Activated CD8-positive, alpha-beta T cell treated with anti-CD3 and anti-CD28 coated beads for 36 hours (primary cell): ENCODE measurements around the gene SS18L1. TPM values are rescaled to one million over a fixed set of nuclear protein-coding genes. Genes with fewer than 3 reads are reported as not detected.
"Not testable (repeated sequence)": the region's sequence is repeated elsewhere in the genome, so short reads cannot be mapped to it uniquely, and the experiment has no call there.

ENCODE experiments used
- ATAC-seq: fragments of 200-7000 bp; cut with Tn5 transposase; one replicate; pipeline ENCODE4 v1.10.0; 2021; ENCODE audit warnings: mild to moderate bottlenecking, moderate library complexity
- CTCF ChIA-PET: fragments of 350-600 bp; sonication (Branson Sonifier 250); formaldehyde crosslinking; loops from one replicate; lab custom pipeline; 2021; ENCODE audit warnings: antibody characterized with exemption; lab: Charles Lee
- POLR2A ChIA-PET: fragments of 350-600 bp; sonication (Branson Sonifier 250); formaldehyde crosslinking; loops from one replicate; lab custom pipeline; 2021; ENCODE audit warnings: antibody characterized with exemption; lab: Charles Lee
- DNase-seq: peaks from one replicate; pipeline ENCODE4 v3.0.0-alpha.2; 2020
- H3K27ac Mint-ChIP-seq: one replicate; pipeline ENCODE4 v1.8.0; 2021; ENCODE audit warnings: mild to moderate bottlenecking, mixed read lengths
- H3K27me3 Mint-ChIP-seq: one replicate; pipeline ENCODE4 v1.8.0; 2021; ENCODE audit warnings: mixed read lengths
- H3K36me3 Mint-ChIP-seq: one replicate; pipeline ENCODE4 v1.8.0; 2021; ENCODE audit warnings: low read depth, mixed read lengths
- H3K4me1 Mint-ChIP-seq: one replicate; pipeline ENCODE4 v1.8.0; 2021; ENCODE audit warnings: low read depth, mixed read lengths
- H3K4me3 Mint-ChIP-seq: one replicate; pipeline ENCODE4 v1.8.0; 2021; ENCODE audit warnings: mild to moderate bottlenecking, moderate library complexity, mixed read lengths
- H3K9me3 Mint-ChIP-seq: one replicate; pipeline ENCODE4 v1.8.0; 2021; ENCODE audit warnings: mixed read lengths
- intact Hi-C: fragments of 100-400 bp; cut with micrococcal nuclease; formaldehyde crosslinking; loops from one replicate; pipeline ENCODE4 v1.10.0; 2022
- total RNA-seq, 2 experiments: library from RNA; stranded (reverse); gene quantifications; one replicate each; pipeline ENCODE4 v1.2.3, GENCODE V29; 2021
- TF ChIP-seq, protein P1 (sequence below): fragments of 200-600 bp; IDR thresholded peaks from one replicate; pipeline ENCODE4 v1.8.0; 2022; ENCODE audit warnings: antibody characterized with exemption, mild to moderate bottlenecking

The SS18L1 gene
- total RNA-seq, 2 experiments from 2014 or later: 15.3 to 16.1 TPM

DNA sequence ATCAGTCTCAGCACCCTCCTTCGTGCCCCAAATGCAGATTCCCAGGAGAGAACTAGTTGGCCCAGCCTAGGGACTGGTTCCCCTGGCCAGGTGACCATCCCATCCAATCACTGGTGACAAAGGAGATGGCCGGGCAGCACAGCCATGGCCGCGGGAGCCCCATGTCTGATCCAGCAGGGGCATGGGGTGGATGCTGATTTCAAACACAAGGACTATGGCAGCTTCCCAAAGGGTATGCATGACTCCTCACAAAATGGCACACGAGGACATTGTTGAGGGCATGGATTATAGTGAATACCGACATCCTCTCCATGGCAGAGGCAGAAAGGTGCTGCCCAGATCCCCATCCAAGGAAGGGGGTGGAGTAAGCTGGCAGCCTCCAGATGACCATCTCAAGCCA, 31.2 kb upstream of the SS18L1 start:
- ATAC-seq: no peak
- H3K4me1 Mint-ChIP-seq: peaks cover 6% of the 10 kb centered on the region
- DNase-seq: no peak
- POLR2A ChIA-PET: no interaction called here
- CTCF ChIA-PET: no interaction called here
- H3K4me3 Mint-ChIP-seq: no peak overlapping the region
- H3K9me3 Mint-ChIP-seq: peaks cover 42% of the 10 kb centered on the region
- no peaks in the 10 kb centered on the region for H3K27me3 Mint-ChIP-seq
- intact Hi-C loops: no loop called here
- no peak overlapping the region for H3K27ac Mint-ChIP-seq
- TF ChIP-seq, protein P1, sequence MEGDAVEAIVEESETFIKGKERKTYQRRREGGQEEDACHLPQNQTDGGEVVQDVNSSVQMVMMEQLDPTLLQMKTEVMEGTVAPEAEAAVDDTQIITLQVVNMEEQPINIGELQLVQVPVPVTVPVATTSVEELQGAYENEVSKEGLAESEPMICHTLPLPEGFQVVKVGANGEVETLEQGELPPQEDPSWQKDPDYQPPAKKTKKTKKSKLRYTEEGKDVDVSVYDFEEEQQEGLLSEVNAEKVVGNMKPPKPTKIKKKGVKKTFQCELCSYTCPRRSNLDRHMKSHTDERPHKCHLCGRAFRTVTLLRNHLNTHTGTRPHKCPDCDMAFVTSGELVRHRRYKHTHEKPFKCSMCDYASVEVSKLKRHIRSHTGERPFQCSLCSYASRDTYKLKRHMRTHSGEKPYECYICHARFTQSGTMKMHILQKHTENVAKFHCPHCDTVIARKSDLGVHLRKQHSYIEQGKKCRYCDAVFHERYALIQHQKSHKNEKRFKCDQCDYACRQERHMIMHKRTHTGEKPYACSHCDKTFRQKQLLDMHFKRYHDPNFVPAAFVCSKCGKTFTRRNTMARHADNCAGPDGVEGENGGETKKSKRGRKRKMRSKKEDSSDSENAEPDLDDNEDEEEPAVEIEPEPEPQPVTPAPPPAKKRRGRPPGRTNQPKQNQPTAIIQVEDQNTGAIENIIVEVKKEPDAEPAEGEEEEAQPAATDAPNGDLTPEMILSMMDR: no peak
- H3K36me3 Mint-ChIP-seq: peaks cover 18% of the 10 kb centered on the region

DNA sequence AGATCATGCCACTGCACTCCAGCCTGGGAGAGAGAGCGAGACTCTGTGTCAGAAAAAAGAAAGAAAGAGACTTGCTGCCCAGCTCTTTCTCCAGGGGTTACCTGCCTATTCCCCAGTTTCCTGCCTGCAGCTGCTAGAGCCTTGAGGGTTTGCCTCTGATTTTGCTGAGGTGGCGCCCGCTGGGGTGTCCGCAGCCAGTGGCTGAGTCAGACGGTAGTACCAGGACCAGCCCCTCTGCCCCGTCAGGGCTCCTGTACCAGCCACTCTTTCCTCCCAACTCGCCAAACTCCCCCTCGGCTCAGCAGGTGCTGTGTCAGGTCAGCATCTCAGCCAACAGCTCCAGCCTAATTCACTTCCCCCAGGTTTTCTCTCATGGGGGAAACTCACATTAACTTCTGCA, 28.7 kb upstream of the SS18L1 start:
- intact Hi-C loops: no loop called here
- H3K27ac Mint-ChIP-seq: no peak overlapping the region

GRCh38 chr20:62115800-62116407, 27.7 kb upstream of the SS18L1 start:
- ATAC-seq, H3K36me3 Mint-ChIP-seq, DNase-seq, H3K27me3 Mint-ChIP-seq, POLR2A ChIA-PET, intact Hi-C loops, H3K27ac Mint-ChIP-seq, CTCF ChIA-PET, H3K4me3 Mint-ChIP-seq: not testable (repeated sequence)
- Mint-ChIP-seq H3K4me1 (peaks cover 33% of the 10 kb centered on the region), H3K9me3 (peaks cover 20% of the 10 kb centered on the region)

More for the DNA sequence above, 28.7 kb upstream of the SS18L1 start:
- no peak for ATAC-seq
- H3K27me3 Mint-ChIP-seq: no peaks in the 10 kb centered on the region
- peaks cover 24% of the 10 kb centered on the region for H3K9me3 Mint-ChIP-seq
- CTCF ChIA-PET: no interaction called here
- DNase-seq: no peak
- POLR2A ChIA-PET: no interaction called here
- no peak overlapping the region for H3K4me3 Mint-ChIP-seq
- H3K36me3 Mint-ChIP-seq: peaks cover 7% of the 10 kb centered on the region
- H3K4me1 Mint-ChIP-seq: peaks cover 27% of the 10 kb centered on the region
- TF ChIP-seq, protein P1: no peak

DNA sequence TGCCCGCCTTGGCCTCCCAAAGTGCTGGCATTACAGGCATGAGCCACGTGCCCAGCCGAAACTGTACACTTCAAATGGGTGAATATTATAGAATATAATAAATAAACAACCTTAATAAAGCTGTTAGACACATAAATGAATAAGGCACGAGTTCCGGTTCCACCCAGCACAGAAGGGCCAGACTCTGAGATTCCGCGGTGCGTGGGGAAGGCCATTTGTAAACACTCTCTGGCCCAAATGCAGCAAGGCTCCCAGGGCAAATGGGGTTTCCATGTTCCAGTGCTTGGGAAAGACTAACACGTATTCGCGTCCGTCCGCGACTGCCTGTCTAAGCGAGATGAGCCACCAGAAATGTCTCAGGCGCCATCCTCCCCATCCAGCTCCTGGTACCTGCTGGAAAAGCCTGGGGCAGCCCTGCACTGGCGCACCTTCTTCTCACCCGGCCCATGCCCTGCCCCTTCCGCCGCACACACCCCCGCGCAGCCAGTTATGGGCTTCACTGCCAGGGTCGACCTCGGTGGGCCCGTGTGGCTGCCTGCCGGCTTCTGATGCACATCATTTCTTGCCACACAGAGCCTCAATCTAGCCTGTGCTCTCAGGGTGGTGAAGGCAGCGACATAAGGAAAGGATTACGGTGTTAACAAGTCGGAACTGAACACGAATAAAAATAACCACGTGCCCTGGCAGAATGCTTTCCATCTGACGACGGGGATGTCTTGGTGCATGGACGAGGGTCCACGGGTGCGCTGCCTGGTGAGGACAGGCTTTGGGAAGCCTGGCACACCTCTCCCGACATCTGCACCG, 26.8 kb upstream of the SS18L1 start:
- no peak for ATAC-seq
- intact Hi-C loops: no loop called here
- DNase-seq: no peak
- peaks cover 37% of the 10 kb centered on the region for H3K4me1 Mint-ChIP-seq
- no peak overlapping the region for H3K4me3 Mint-ChIP-seq
- peaks cover 4% of the 10 kb centered on the region for H3K36me3 Mint-ChIP-seq
- no peaks in the 10 kb centered on the region for H3K27me3 Mint-ChIP-seq
- CTCF ChIA-PET: no interaction called here
- POLR2A ChIA-PET: interaction anchor here (1.0 to 3.5 kb wide), 2 partner anchors 11 to 50 kb away, joined by 4 to 14 read pairs; partner anchors contain the start of gene TAF4
- TF ChIP-seq, protein P1: no peak
- peaks cover 16% of the 10 kb centered on the region for H3K9me3 Mint-ChIP-seq
- H3K27ac Mint-ChIP-seq: no peak overlapping the region

DNA sequence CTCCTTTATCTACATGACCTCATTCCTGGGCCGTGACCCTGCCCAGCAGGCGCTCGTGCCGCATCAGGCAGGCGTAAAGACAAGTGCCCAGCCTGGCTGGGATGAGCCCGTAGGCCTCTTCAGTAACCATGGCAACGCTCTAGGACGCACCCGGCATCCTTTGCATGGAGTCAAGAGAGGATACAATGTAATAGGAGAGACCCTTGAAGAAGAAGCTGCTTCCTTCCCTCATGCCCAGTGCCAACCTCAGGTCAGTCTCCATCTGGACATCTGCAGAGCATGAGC, 26.3 kb upstream of the SS18L1 start:
- peaks cover 16% of the 10 kb centered on the region for H3K9me3 Mint-ChIP-seq
- TF ChIP-seq, protein P1: no peak
- no peak overlapping the region for H3K27ac Mint-ChIP-seq
- no peaks in the 10 kb centered on the region for H3K27me3 Mint-ChIP-seq
- intact Hi-C loops: no loop called here
- DNase-seq: no peak
- ChIA-PET POLR2A (interaction anchor here (1.0 to 3.5 kb wide), 2 partner anchors 12 to 51 kb away, joined by 4 to 14 read pairs; partner anchors contain the start of gene TAF4), CTCF (no interaction called here)
- peaks cover 37% of the 10 kb centered on the region for H3K4me1 Mint-ChIP-seq
- H3K36me3 Mint-ChIP-seq: peaks cover 4% of the 10 kb centered on the region
- H3K4me3 Mint-ChIP-seq: no peak overlapping the region
- ATAC-seq: no peak
